WTC11 (cell line): ENCODE measurements around the gene C13orf46.

Experiments
- ATF1 ChIP-seq: sonication (generic); formaldehyde crosslinking; IDR thresholded peaks from 2 replicates; pipeline ENCODE4 v1.8.1; 2023; ENCODE audit warnings: mild to moderate bottlenecking, moderate library complexity, missing genetic modification reagents
- GRHL2 ChIP-seq: fragments of 250-450 bp; sonication (Bioruptor Pico); IDR thresholded peaks from 2 replicates; pipeline ENCODE4 v1.8.0; 2022; ENCODE audit warnings: mild to moderate bottlenecking, moderate library complexity; ENCODE audit not compliant: insufficient replicate concordance, severe bottlenecking
- NR2C2 ChIP-seq: sonication (generic); formaldehyde crosslinking; IDR thresholded peaks from 2 replicates; pipeline ENCODE4 v1.8.0; 2022; ENCODE audit warnings: mild to moderate bottlenecking, missing genetic modification reagents
- TF ChIP-seq, protein P1 (sequence below): fragments of 200-600 bp; IDR thresholded peaks from 2 replicates; pipeline ENCODE4 v1.8.0; 2022; ENCODE audit warnings: antibody characterized with exemption
- TF ChIP-seq, protein P2 (sequence below): sonication (generic); formaldehyde crosslinking; IDR thresholded peaks from 2 replicates; pipeline ENCODE4 v1.8.1; 2023; ENCODE audit warnings: mild to moderate bottlenecking, missing genetic modification reagents
- TF ChIP-seq, protein P3 (sequence below): sonication (generic); formaldehyde crosslinking; IDR thresholded peaks from 2 replicates; pipeline ENCODE4 v1.8.1; 2023; ENCODE audit warnings: mild to moderate bottlenecking, missing genetic modification reagents, moderate library complexity
- TF ChIP-seq, protein P4 (sequence below): sonication (generic); formaldehyde crosslinking; IDR thresholded peaks from 2 replicates; pipeline ENCODE4 v1.8.1; 2023; ENCODE audit warnings: mild to moderate bottlenecking, moderate library complexity, missing genetic modification reagents

DNA sequence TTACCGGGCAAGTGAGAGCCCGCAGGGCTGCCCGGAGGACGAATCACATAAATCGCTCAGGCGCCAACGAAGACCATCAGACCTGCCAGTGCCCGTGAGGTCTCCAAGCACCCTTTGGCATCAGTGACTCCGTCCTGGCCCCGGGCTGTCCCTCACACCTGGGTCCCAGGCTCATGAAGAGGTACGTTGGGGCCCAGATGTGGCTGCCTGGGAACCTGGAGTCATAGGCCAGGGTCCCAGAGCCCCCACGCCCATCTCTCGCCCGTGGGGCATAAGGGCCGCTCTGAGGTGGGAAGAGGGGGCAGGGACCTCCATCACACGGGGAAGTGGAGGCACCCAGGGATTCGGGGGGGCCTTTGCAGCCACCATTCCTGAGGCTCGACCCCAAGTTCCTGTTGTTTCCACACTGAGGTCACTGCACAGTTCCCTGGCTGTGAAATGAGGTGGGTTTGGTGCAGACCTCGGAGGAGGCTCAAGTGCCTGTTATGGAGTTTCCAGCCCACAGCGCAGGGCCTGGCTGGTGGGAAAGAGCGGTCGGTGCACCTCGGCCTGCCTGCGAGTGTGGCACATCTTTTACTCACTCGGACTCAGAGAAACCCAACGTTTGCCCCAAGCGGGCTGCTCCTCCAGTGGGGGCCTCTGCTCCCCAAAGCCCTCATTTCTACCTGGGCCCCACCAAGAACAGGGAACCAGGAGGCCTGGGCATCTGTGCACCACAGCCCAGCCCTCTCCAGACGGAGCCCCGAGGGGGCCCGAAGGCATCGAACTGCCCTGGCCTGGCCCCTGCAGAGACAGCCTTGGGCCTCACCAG lies 35.9 kb upstream of the C13orf46 start:
- no peak for TF ChIP-seq GRHL2 (CRISPR knock-in tag)
- TF ChIP-seq, protein P1, sequence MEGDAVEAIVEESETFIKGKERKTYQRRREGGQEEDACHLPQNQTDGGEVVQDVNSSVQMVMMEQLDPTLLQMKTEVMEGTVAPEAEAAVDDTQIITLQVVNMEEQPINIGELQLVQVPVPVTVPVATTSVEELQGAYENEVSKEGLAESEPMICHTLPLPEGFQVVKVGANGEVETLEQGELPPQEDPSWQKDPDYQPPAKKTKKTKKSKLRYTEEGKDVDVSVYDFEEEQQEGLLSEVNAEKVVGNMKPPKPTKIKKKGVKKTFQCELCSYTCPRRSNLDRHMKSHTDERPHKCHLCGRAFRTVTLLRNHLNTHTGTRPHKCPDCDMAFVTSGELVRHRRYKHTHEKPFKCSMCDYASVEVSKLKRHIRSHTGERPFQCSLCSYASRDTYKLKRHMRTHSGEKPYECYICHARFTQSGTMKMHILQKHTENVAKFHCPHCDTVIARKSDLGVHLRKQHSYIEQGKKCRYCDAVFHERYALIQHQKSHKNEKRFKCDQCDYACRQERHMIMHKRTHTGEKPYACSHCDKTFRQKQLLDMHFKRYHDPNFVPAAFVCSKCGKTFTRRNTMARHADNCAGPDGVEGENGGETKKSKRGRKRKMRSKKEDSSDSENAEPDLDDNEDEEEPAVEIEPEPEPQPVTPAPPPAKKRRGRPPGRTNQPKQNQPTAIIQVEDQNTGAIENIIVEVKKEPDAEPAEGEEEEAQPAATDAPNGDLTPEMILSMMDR: no peak
- TF ChIP-seq, protein P2, sequence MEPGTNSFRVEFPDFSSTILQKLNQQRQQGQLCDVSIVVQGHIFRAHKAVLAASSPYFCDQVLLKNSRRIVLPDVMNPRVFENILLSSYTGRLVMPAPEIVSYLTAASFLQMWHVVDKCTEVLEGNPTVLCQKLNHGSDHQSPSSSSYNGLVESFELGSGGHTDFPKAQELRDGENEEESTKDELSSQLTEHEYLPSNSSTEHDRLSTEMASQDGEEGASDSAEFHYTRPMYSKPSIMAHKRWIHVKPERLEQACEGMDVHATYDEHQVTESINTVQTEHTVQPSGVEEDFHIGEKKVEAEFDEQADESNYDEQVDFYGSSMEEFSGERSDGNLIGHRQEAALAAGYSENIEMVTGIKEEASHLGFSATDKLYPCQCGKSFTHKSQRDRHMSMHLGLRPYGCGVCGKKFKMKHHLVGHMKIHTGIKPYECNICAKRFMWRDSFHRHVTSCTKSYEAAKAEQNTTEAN: no peak
- TF ChIP-seq, protein P3, sequence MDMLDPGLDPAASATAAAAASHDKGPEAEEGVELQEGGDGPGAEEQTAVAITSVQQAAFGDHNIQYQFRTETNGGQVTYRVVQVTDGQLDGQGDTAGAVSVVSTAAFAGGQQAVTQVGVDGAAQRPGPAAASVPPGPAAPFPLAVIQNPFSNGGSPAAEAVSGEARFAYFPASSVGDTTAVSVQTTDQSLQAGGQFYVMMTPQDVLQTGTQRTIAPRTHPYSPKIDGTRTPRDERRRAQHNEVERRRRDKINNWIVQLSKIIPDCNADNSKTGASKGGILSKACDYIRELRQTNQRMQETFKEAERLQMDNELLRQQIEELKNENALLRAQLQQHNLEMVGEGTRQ (CRISPR knock-in tag): no peak
- TF ChIP-seq, protein P4, sequence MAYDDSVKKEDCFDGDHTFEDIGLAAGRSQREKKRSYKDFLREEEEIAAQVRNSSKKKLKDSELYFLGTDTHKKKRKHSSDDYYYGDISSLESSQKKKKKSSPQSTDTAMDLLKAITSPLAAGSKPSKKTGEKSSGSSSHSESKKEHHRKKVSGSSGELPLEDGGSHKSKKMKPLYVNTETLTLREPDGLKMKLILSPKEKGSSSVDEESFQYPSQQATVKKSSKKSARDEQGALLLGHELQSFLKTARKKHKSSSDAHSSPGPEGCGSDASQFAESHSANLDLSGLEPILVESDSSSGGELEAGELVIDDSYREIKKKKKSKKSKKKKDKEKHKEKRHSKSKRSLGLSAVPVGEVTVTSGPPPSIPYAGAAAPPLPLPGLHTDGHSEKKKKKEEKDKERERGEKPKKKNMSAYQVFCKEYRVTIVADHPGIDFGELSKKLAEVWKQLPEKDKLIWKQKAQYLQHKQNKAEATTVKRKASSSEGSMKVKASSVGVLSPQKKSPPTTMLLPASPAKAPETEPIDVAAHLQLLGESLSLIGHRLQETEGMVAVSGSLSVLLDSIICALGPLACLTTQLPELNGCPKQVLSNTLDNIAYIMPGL (CRISPR knock-in tag): no peak
- TF ChIP-seq ATF1 (CRISPR knock-in tag): no peak
- no peak for TF ChIP-seq NR2C2 (CRISPR knock-in tag)
